Measurements from ENCODE around the gene ABCF3. TPM values are rescaled to one million over a fixed set of nuclear protein-coding genes. Genes with fewer than 3 reads are reported as not detected.

The ABCF3 gene
- total and polyA plus RNA-seq, 4 donors: 28.1 to 59.2 (median 33.7) TPM

- 72% methylated on average over 14 of the region's 14 CpGs for WGBS
- peaks cover 0 to 5% (median 2%) of the 10 kb centered on the region in 4 donors for H3K27me3 ChIP-seq (ENCODE audit: control insufficient read depth in 4 of 4, insufficient read depth in 4 of 4, low read length in 3 of 4)
- no peaks in the 10 kb centered on the region for H3K9me3 ChIP-seq (ENCODE audit: control insufficient read depth in 4 of 4, low read length in 3 of 4)
- DNase-seq (ENCODE audit: low spot score): no peak
- no peak overlapping the region for H3K4me3 ChIP-seq (ENCODE audit: low read depth in 1 of 3, low read length in 3 of 3)
- no peak overlapping the region for H3K9ac ChIP-seq (ENCODE audit: low read depth in 1 of 2, low read length in 2 of 2)
- H3K36me3 ChIP-seq (ENCODE audit: control insufficient read depth in 4 of 4, insufficient read depth in 3 of 4, low read depth in 1 of 4, low read length in 3 of 4): no peaks in the 10 kb centered on the region
- no peak overlapping the region for H3K27ac ChIP-seq (ENCODE audit: low read depth in 1 of 2, low read length in 2 of 2)
- TF ChIP-seq HNF4G (IDR thresholded peaks at IDR 0.05) (no peak), YY1 (IDR thresholded peaks at IDR 0.05) (no peak), RAD21 (IDR thresholded peaks at IDR 0.05) (no peak), TAF1 (conservative IDR thresholded peaks at IDR 0.05) (no peak), MAX (IDR thresholded peaks at IDR 0.05) (no peak), EGR1 (IDR thresholded peaks at IDR 0.05; ENCODE audit: low read depth in 2 of 2) (no peak), CTCF (IDR thresholded peaks at IDR 0.05; ENCODE audit: low read depth, low read length, missing input control) (no peak), ATF3 (IDR thresholded peaks at IDR 0.05) (no peak), FOXA2 (IDR thresholded peaks at IDR 0.05) (no peak), SP1 (IDR thresholded peaks at IDR 0.05) (no peak), REST (IDR thresholded peaks at IDR 0.05) (no peak), ZBTB33 (IDR thresholded peaks at IDR 0.05) (no peak), HNF4A (conservative IDR thresholded peaks at IDR 0.05) (no peak), GABPA (IDR thresholded peaks at IDR 0.05 in 1 of 2, conservative IDR thresholded peaks at IDR 0.05 in 1 of 2) (no peak), RXRA (IDR thresholded peaks at IDR 0.05) (no peak), FOXA1 (IDR thresholded peaks at IDR 0.05) (no peak), NR2F2 (IDR thresholded peaks at IDR 0.05) (no peak), JUND (IDR thresholded peaks at IDR 0.05) (no peak)
- no peaks in the 10 kb centered on the region for H3K4me1 ChIP-seq (ENCODE audit: control insufficient read depth in 4 of 4, insufficient read depth in 4 of 4, low read length in 3 of 4)
These were observed 50.0 kb downstream of the ABCF3 start for GRCh38 chr3:184236033-184236410.
